Measurements from ENCODE around the gene ARID3A. TPM values are rescaled to one million over a fixed set of nuclear protein-coding genes. Genes with fewer than 3 reads are reported as not detected.

The ARID3A gene
- total and polyA plus RNA-seq, 2 of the 13 experiments (the other 11 are each of a cell fraction or from before 2014, with no cell fraction given), result 71.3 to 77.9 TPM

- no peak for TF ChIP-seq ATF6 (CRISPR knock-in tag; conservative IDR thresholded peaks at IDR 0.05)
- TF ChIP-seq ADNP (CRISPR knock-in tag; IDR thresholded peaks at IDR 0.05), result no peak
- no peak for TF ChIP-seq KIAA2018 (CRISPR knock-in tag; IDR thresholded peaks at IDR 0.05; ENCODE audit: borderline replicate concordance)
- no peak for TF ChIP-seq PLRG1 (conservative IDR thresholded peaks at IDR 0.05)
- no peak for TF ChIP-seq TCF7L2 (IDR thresholded peaks at IDR 0.05; ENCODE audit: low read depth, low read length)
- TF ChIP-seq ZNF12 (CRISPR knock-in tag; IDR thresholded peaks at IDR 0.05), result no peak
- TF ChIP-seq ZFYVE20 (CRISPR knock-in tag; IDR thresholded peaks at IDR 0.05; ENCODE audit: borderline replicate concordance, low read depth), result no peak
- TF ChIP-seq NFIB (CRISPR knock-in tag; IDR thresholded peaks at IDR 0.05; ENCODE audit: borderline replicate concordance), result no peak
- no peak for TF ChIP-seq DR1 (CRISPR knock-in tag; IDR thresholded peaks at IDR 0.05)
- 0 out of 2 replicates have a peak, but pooled peaks have one; percentile 43 for TF ChIP-seq ZNF710 (CRISPR knock-in tag; IDR thresholded peaks at IDR 0.05; ENCODE audit: borderline replicate concordance)
- TF ChIP-seq TARDBP (CRISPR knock-in tag; IDR thresholded peaks at IDR 0.05), result peak; percentile 63
- TF ChIP-seq IRX3 (CRISPR knock-in tag; IDR thresholded peaks at IDR 0.05; ENCODE audit: borderline replicate concordance, low read depth), result peak; percentile 48; the same call in 1 of the 2 replicates
- TF ChIP-seq NFKBIZ (CRISPR knock-in tag; IDR thresholded peaks at IDR 0.05), result peak; percentile 31; the same call in 1 of the 2 replicates
- peak; percentile 95; the same call in 2 of the 3 replicates for TF ChIP-seq MXI1 (IDR thresholded peaks at IDR 0.05; ENCODE audit: borderline replicate concordance, low read depth, low read length)
- no peak for TF ChIP-seq MATR3 (CRISPR knock-in tag; IDR thresholded peaks at IDR 0.05)
- TF ChIP-seq CEBPB (IDR thresholded peaks at IDR 0.05; ENCODE audit: borderline replicate concordance, low read depth, low read length), result no peak
- peak; percentile 98 for TF ChIP-seq GABPB1 (CRISPR knock-in tag; IDR thresholded peaks at IDR 0.05)
- no peak for TF ChIP-seq ZNF24 (IDR thresholded peaks at IDR 0.05)
Observed at GRCh38 chr19:984165-984967, 58.5 kb downstream of the ARID3A start, which contains the start of gene WDR18 (continued).

All from HepG2 (cell line).